SJSA1 (cell line): Measurements from ENCODE around the gene NAT10. TPM values are rescaled to one million over a fixed set of nuclear protein-coding genes. Genes with fewer than 3 reads are reported as not detected.

Experiments
- DNase-seq, 2 experiments: peaks; one replicate each; pipeline ENCODE4 v3.0.0-alpha.2; 2015 to 2020; ENCODE audit warnings: low spot score in 2 of 2, low read depth in 1 of 2
- H3K27ac ChIP-seq: fragments of 250-450 bp; sonication (Bioruptor Pico); 2 replicates; pipeline ENCODE4 v1.5.1; 2020; ENCODE audit warnings: mild to moderate bottlenecking, moderate library complexity
- H3K27me3 ChIP-seq: fragments of 250-450 bp; sonication (Bioruptor Pico); replicated peaks from 2 replicates; pipeline ENCODE4 v1.5.1; 2020; ENCODE audit warnings: mild to moderate bottlenecking, moderate library complexity
- H3K36me3 ChIP-seq: fragments of 250-450 bp; sonication (Bioruptor Pico); 2 replicates; pipeline ENCODE4 v1.5.1; 2020; ENCODE audit warnings: mild to moderate bottlenecking
- H3K4me1 ChIP-seq: fragments of 250-450 bp; sonication (Bioruptor Pico); replicated peaks from 2 replicates; pipeline ENCODE4 v1.6.1; 2021; ENCODE audit warnings: mild to moderate bottlenecking
- H3K4me3 ChIP-seq: fragments of 250-450 bp; sonication (Bioruptor Pico); 2 replicates; pipeline ENCODE4 v1.5.1; 2020; ENCODE audit warnings: mild to moderate bottlenecking
- H3K9me3 ChIP-seq: fragments of 250-450 bp; sonication (Bioruptor Pico); replicated peaks from 2 replicates; pipeline ENCODE4 v1.5.1; 2020; ENCODE audit warnings: mild to moderate bottlenecking
- total RNA-seq: library from RNA; depleted of rRNA; stranded (reverse); fragments of >200 nt; shearing (Covaris generic); gene quantifications from 2 replicates; pipeline ENCODE4 v1.2.3, GENCODE V29; 2014

The NAT10 gene
- total RNA-seq, 1 experiment from 2014 or later: 27.5 TPM

GRCh38 chr11:34124885-34125668 is 19.6 kb downstream of the NAT10 start:
- peaks cover 94% of the 10 kb centered on the region for H3K36me3 ChIP-seq

GRCh38 chr11:34126959-34127848 is 21.8 kb downstream of the NAT10 start:
- H3K9me3 ChIP-seq: no peaks in the 10 kb centered on the region
- no peaks in the 10 kb centered on the region for H3K27me3 ChIP-seq
- no peaks in the 10 kb centered on the region for H3K4me1 ChIP-seq
- peaks cover 93% of the 10 kb centered on the region for H3K36me3 ChIP-seq
- DNase-seq: no peak
- H3K4me3 ChIP-seq: no peak overlapping the region
- no peak overlapping the region for H3K27ac ChIP-seq

More at GRCh38 chr11:34124885-34125668, 19.6 kb downstream of the NAT10 start:
- H3K9me3 ChIP-seq: no peaks in the 10 kb centered on the region
- DNase-seq: no peak
- no peaks in the 10 kb centered on the region for H3K27me3 ChIP-seq
- no peak overlapping the region for H3K4me3 ChIP-seq
- H3K27ac ChIP-seq: no peak overlapping the region
- no peaks in the 10 kb centered on the region for H3K4me1 ChIP-seq

DNA sequence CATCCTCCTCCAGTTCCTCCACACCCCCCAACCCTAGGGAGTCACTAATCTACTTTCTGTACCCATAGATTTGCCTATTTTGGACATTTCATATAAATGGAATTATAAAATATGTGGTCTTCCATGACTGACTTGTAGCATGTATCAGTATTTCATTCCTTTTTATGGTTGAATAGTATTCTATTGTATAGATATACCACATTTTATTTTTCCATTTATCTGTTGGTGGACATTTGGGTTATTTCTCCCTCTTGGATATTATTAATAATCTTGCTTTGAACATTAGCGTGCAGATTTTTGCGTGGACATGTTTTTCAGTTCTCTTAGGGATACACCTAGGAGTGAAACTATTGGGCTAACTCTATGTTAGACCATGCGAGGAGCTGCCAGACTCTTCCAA is 23.4 kb downstream of the NAT10 start:
- Histone ChIP-seq H3K27me3 (no peaks in the 10 kb centered on the region), H3K4me1 (no peaks in the 10 kb centered on the region), H3K27ac (no peak overlapping the region), H3K9me3 (no peaks in the 10 kb centered on the region), H3K4me3 (no peak overlapping the region), H3K36me3 (peaks cover 92% of the 10 kb centered on the region)
- no peak for DNase-seq

DNA sequence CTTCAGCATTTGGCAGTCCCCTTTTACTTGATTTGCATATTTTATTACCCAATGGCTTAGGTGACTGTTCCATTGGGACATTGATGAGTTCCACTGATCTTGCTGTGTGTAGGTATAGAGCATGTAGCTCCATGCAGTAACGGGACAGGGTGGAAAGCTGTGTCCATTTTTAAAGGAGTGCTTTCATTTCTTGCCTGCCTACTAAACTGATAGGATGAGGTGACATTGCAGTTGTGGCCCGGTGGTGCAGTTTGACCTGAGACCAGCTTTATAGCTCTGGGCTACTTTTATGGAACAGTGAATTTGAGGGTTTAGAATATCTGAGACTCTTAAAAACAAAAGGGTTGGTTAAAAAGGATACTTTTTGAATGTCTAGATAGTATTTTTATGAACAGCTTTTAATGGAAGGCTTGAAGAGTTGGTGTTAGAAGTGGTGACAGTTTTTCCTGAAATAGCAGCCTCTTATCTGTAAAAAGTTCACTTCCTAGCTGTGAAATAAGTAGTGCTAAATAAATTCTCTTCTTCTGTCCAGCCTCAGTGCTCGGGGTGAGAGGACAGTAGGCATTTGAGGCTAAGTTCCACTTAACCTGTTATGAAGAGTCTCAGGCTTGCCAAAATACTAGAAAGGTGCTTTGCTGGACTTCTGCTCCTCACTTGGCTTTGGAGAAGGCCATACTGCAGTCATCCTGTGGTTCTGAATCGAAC is 27.0 kb downstream of the NAT10 start:
- Histone ChIP-seq H3K36me3 (peaks cover 88% of the 10 kb centered on the region), H3K27me3 (no peaks in the 10 kb centered on the region), H3K4me1 (no peaks in the 10 kb centered on the region), H3K9me3 (no peaks in the 10 kb centered on the region), H3K27ac (no peak overlapping the region), H3K4me3 (no peak overlapping the region)
- no peak for DNase-seq

- no peak overlapping the region for H3K27ac ChIP-seq
- no peak overlapping the region for H3K4me3 ChIP-seq
- H3K36me3 ChIP-seq: peaks cover 90% of the 10 kb centered on the region
- H3K4me1 ChIP-seq: no peaks in the 10 kb centered on the region
- no peak for DNase-seq
- H3K27me3 ChIP-seq: no peaks in the 10 kb centered on the region
- H3K9me3 ChIP-seq: no peaks in the 10 kb centered on the region
These were observed 29.3 kb downstream of the NAT10 start for GRCh38 chr11:34134765-34135164.

DNA sequence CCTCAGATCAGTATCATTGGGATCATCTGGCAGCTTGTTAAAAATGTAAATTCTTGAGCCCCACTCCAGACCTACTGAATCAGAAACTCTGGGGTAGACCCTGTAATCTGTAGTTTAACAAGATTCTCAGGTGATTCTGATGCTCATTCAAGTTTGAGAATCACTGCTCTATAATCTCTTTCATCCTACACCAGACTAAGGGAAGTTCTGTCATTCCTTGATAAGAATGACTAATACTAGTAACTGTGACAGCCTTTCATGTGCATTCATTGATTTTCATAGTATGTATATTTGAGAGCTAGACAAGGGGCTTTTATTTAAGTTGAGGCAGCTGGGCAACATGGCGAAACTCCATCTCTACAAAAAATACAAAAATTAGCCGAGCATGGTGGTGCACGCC is 30.0 kb downstream of the NAT10 start:
- DNase-seq: no peak
- Histone ChIP-seq H3K4me3 (no peak overlapping the region), H3K9me3 (no peaks in the 10 kb centered on the region), H3K4me1 (no peaks in the 10 kb centered on the region), H3K27ac (no peak overlapping the region), H3K27me3 (no peaks in the 10 kb centered on the region), H3K36me3 (peaks cover 89% of the 10 kb centered on the region)

DNA sequence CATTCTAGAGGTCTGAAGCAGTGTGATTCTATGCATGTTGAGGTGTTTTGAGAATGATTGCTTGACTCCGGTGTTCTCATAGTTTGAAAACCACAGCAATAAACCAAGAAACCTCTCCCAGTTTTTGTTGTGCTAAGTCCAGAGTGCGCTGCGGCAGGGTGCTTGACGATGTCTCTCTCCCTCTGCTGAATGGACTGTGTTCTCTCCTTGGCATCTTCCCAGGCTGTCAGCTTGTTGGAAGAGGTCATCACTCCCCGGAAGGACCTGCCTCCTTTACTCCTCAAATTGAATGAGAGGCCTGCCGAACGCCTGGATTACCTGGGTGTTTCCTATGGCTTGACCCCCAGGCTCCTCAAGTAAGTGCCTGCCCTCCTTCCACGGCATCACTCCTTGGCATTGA is 31.0 kb downstream of the NAT10 start:
- Histone ChIP-seq H3K27me3 (no peaks in the 10 kb centered on the region), H3K4me3 (no peak overlapping the region), H3K4me1 (no peaks in the 10 kb centered on the region), H3K27ac (no peak overlapping the region), H3K36me3 (peaks cover 89% of the 10 kb centered on the region), H3K9me3 (no peaks in the 10 kb centered on the region)
- no peak for DNase-seq

GRCh38 chr11:34139346-34139745 is 33.9 kb downstream of the NAT10 start:
- no peaks in the 10 kb centered on the region for H3K9me3 ChIP-seq
- H3K36me3 ChIP-seq: peaks cover 94% of the 10 kb centered on the region
- no peaks in the 10 kb centered on the region for H3K4me1 ChIP-seq
- H3K27me3 ChIP-seq: no peaks in the 10 kb centered on the region
- H3K4me3 ChIP-seq: no peak overlapping the region
- H3K27ac ChIP-seq: no peak overlapping the region
- DNase-seq: no peak

GRCh38 chr11:34140149-34140548 is 34.7 kb downstream of the NAT10 start:
- Histone ChIP-seq H3K9me3 (no peaks in the 10 kb centered on the region), H3K4me1 (no peaks in the 10 kb centered on the region), H3K27me3 (no peaks in the 10 kb centered on the region), H3K36me3 (peaks cover 96% of the 10 kb centered on the region), H3K27ac (no peak overlapping the region), H3K4me3 (no peak overlapping the region)
- no peak for DNase-seq

GRCh38 chr11:34143048-34143447 is 37.6 kb downstream of the NAT10 start:
- Histone ChIP-seq H3K27me3 (no peaks in the 10 kb centered on the region), H3K9me3 (no peaks in the 10 kb centered on the region), H3K4me1 (no peaks in the 10 kb centered on the region), H3K27ac (no peak overlapping the region), H3K4me3 (no peak overlapping the region), H3K36me3 (peaks cover 97% of the 10 kb centered on the region)
- no peak for DNase-seq

- Histone ChIP-seq H3K27ac (no peak overlapping the region), H3K4me3 (no peak overlapping the region), H3K4me1 (no peaks in the 10 kb centered on the region), H3K36me3 (peaks cover 98% of the 10 kb centered on the region), H3K9me3 (no peaks in the 10 kb centered on the region), H3K27me3 (no peaks in the 10 kb centered on the region)
- no peak for DNase-seq
These were observed 39.6 kb downstream of the NAT10 start for GRCh38 chr11:34145073-34145472.

- no peaks in the 10 kb centered on the region for H3K9me3 ChIP-seq
- no peaks in the 10 kb centered on the region for H3K4me1 ChIP-seq
- H3K36me3 ChIP-seq: peaks cover 94% of the 10 kb centered on the region
- H3K4me3 ChIP-seq: no peak overlapping the region
- DNase-seq: no peak
- no peak overlapping the region for H3K27ac ChIP-seq
- no peaks in the 10 kb centered on the region for H3K27me3 ChIP-seq
These were observed 40.5 kb downstream of the NAT10 start for GRCh38 chr11:34145847-34146381.

GRCh38 chr11:34146411-34146810 is 41.0 kb downstream of the NAT10 start:
- Histone ChIP-seq H3K27ac (no peak overlapping the region), H3K4me3 (no peak overlapping the region), H3K27me3 (no peaks in the 10 kb centered on the region), H3K4me1 (no peaks in the 10 kb centered on the region), H3K9me3 (no peaks in the 10 kb centered on the region), H3K36me3 (peaks cover 89% of the 10 kb centered on the region)
- no peak for DNase-seq
